Brain microvascular endothelial cell (primary cell): ENCODE data around the gene MMP1.

Experiments used
- DNase-seq: peaks from one replicate; pipeline ENCODE4 v3.0.0-alpha.2; 2020
- H3K27ac ChIP-seq: fragments of 250-450 bp; sonication (Bioruptor Pico); 2 replicates; pipeline ENCODE4 v1.5.1; 2020; ENCODE audit warnings: mild to moderate bottlenecking, moderate library complexity
- H3K27me3 ChIP-seq: fragments of 250-450 bp; sonication (Bioruptor Pico); replicated peaks from 2 replicates; pipeline ENCODE4 v1.5.1; 2020; ENCODE audit warnings: mild to moderate bottlenecking
- H3K36me3 ChIP-seq: fragments of 250-450 bp; sonication (Bioruptor Pico); replicated peaks from 2 replicates; pipeline ENCODE4 v1.5.1; 2020; ENCODE audit warnings: mild to moderate bottlenecking
- H3K4me3 ChIP-seq: 2 replicates; pipeline ENCODE4 v1.5.1; 2011; ENCODE audit warnings: low read depth, mild to moderate bottlenecking, control low read depth, low read length, moderate library complexity
- CTCF ChIP-seq: IDR thresholded peaks from 2 replicates; pipeline ENCODE4 v1.5.1; 2011; ENCODE audit warnings: low read depth, mild to moderate bottlenecking, moderate library complexity, low read length, control low read depth, inconsistent platforms; ENCODE audit errors: missing control alignments
- in situ Hi-C: cut with HindIII; loops from 2 replicates; pipeline ENCODE4 v1.10.0; 2017; ENCODE audit warnings: low sequenced_read_pairs, low pct_ligation_motif_present

Gene MMP1

GRCh38 chr11:102802341-102802740 is 4.4 kb upstream of the MMP1 start:
- no peak overlapping the region for H3K4me3 ChIP-seq
- peak overlapping the region; percentile 59 for H3K27ac ChIP-seq
- no peaks in the 10 kb centered on the region for H3K36me3 ChIP-seq
- peak; percentile 88 for DNase-seq
- no peaks in the 10 kb centered on the region for H3K27me3 ChIP-seq
- in situ Hi-C loops: no loop called here
- TF ChIP-seq CTCF: no peak

GRCh38 chr11:102800767-102801166 is 2.8 kb upstream of the MMP1 start:
- in situ Hi-C loops: no loop called here
- no peak for TF ChIP-seq CTCF
- Histone ChIP-seq H3K4me3 (no peak overlapping the region), H3K27ac (peak overlapping the region; percentile 74), H3K27me3 (no peaks in the 10 kb centered on the region), H3K36me3 (no peaks in the 10 kb centered on the region)
- no peak for DNase-seq

DNA sequence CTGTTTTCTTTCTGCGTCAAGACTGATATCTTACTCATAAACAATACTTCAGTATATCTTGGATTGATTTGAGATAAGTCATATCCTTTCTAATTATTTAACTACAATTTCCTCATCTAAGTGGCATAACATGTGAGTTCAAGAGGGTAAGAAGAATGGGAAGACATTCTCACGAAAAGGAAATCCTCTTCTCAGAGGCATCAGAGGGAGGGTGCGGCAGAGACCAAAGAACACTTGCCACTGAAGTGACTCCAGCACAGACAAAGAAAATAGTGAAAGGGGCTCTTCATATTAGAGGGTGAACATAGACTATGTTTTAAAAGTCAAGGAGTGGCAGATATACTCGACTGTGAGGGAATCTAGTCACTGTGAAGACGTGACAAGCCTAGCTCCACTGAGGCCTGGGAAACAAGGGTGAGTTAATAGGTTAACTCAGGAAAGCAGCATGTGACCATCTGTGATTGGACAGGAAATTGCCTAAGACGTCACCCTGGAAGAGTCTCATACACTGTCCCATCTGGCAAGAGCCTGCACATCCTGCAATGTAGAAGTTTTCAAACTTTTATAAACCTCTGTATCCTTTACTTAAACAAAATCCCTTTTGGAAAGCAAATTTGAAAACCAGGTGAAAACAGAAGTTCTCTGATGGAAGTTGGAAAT is 1.9 kb upstream of the MMP1 start:
- H3K27me3 ChIP-seq: no peaks in the 10 kb centered on the region
- in situ Hi-C loops: no loop called here
- H3K36me3 ChIP-seq: no peaks in the 10 kb centered on the region
- peak overlapping the region; percentile 74 for H3K27ac ChIP-seq
- no peak overlapping the region for H3K4me3 ChIP-seq
- peak; percentile 38 for DNase-seq
- no peak for TF ChIP-seq CTCF

DNA sequence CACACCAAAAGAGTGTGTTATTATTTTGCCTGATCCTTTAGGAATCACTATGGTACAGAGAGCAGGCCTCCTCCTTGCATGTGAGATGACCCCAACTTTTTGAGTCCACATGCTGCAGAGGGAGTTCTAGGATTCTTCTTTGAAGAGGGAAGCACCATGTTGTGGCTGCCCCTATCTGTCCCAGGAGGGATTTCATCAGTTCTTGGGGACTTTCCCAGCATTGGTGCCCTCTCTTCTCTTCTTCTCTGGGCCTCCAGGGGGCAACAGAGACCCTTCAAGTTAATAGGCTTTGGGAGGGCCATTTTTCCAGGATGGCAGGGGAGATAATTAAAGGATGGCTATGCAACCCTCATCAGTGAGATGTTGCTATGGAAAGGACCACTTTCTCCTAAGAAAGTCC is 3.6 kb downstream of the MMP1 start:
- DNase-seq: peak; percentile 66
- peak; percentile 80 for TF ChIP-seq CTCF
- Histone ChIP-seq H3K36me3 (no peaks in the 10 kb centered on the region), H3K27me3 (no peaks in the 10 kb centered on the region), H3K27ac (no peak overlapping the region), H3K4me3 (no peak overlapping the region)
- in situ Hi-C loops: no loop called here

- Histone ChIP-seq H3K27me3 (no peaks in the 10 kb centered on the region), H3K4me3 (no peak overlapping the region), H3K27ac (no peak overlapping the region), H3K36me3 (no peaks in the 10 kb centered on the region)
- DNase-seq: no peak
- in situ Hi-C loops: no loop called here
- no peak for TF ChIP-seq CTCF
Observed at GRCh38 chr11:102793677-102794290, 4.2 kb downstream of the MMP1 start.

DNA sequence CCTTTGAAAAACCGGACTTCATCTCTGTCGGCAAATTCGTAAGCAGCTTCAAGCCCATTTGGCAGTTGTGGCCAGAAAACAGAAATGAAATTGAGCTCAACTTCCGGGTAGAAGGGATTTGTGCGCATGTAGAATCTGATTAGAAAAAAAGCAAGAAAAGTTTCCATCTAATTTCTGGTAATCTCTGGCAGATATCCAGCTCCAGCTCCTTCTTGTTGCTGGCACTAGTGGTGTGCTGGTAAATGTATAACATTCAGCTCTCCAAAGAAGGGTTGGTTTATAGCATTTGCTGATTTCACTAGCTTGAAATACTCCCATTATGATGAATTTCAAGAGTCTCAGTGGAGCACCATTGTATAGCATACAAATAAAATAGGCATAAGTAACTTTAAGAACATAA is 5.4 kb downstream of the MMP1 start:
- Histone ChIP-seq H3K27me3 (no peaks in the 10 kb centered on the region), H3K27ac (no peak overlapping the region), H3K36me3 (no peaks in the 10 kb centered on the region), H3K4me3 (no peak overlapping the region)
- in situ Hi-C loops: no loop called here
- TF ChIP-seq CTCF: no peak
- DNase-seq: no peak
